Breast epithelium (tissue), 3 donors: ENCODE results near the gene EIF5A2.

ENCODE experiments used
- CTCF ChIP-seq, 3 donors: fragments of 450-650 bp; IDR thresholded peaks; one replicate each; pipeline ENCODE4 v1.5.1; 2016 to 2017; ENCODE audit warnings: antibody characterized with exemption in 3 of 3, mild to moderate bottlenecking in 3 of 3, moderate library complexity in 3 of 3
- POLR2A ChIP-seq: fragments of 450-650 bp; IDR thresholded peaks from one replicate; pipeline ENCODE4 v1.6.1; 2016; ENCODE audit warnings: antibody characterized with exemption, mild to moderate bottlenecking, moderate library complexity
- POLR2AphosphoS5 ChIP-seq, 3 donors: sonication (generic); formaldehyde crosslinking; IDR thresholded peaks; one replicate each; pipeline ENCODE4 v1.6.1; 2017; ENCODE audit warnings: antibody characterized with exemption in 3 of 3

- no peak for TF ChIP-seq CTCF (IDR thresholded peaks at IDR 0.05)
- no peak for TF ChIP-seq POLR2A
- no peak for TF ChIP-seq POLR2AphosphoS5 (IDR thresholded peaks at IDR 0.05)
These were observed 64.1 kb downstream of the EIF5A2 start for GRCh38 chr3:170844377-170844776.
